Lung (tissue), 12 donors: Measurements from ENCODE around the gene ACER3. TPM values are rescaled to one million over a fixed set of nuclear protein-coding genes. Genes with fewer than 3 reads are reported as not detected.
"Not testable (repeated sequence)": the region's sequence is repeated elsewhere in the genome, so short reads cannot be mapped to it uniquely, and the experiment has no call there.

Source experiments
- ATAC-seq: fragments of 200-7000 bp; cut with Tn5 transposase; one replicate; pipeline ENCODE4 v1.9.1; 2020; ENCODE audit warnings: moderate number of reproducible peaks; ENCODE audit not compliant: insufficient read depth, low FRiP score
- DNase-seq, 3 donors: peaks; one replicate each; pipeline ENCODE4 v3.0.0-alpha.2; 2013 to 2017
- H3K27ac ChIP-seq, 2 donors: one replicate each; pipeline ENCODE4 v1.5.1; 2013; ENCODE audit warnings: mild to moderate bottlenecking in 2 of 2, moderate library complexity in 2 of 2, control low read depth in 1 of 2, inconsistent platforms in 1 of 2, low read depth in 1 of 2, low read length in 1 of 2
- H3K27me3 ChIP-seq, 3 donors: one replicate each; pipeline ENCODE4 v1.5.1; 2013; ENCODE audit warnings: low read length in 2 of 3; ENCODE audit not compliant: control insufficient read depth in 3 of 3, insufficient read depth in 3 of 3
- H3K36me3 ChIP-seq, 4 donors: one replicate each; pipeline ENCODE4 v1.5.1; 2013; ENCODE audit warnings: low read length in 4 of 4, mild to moderate bottlenecking in 1 of 4, moderate library complexity in 1 of 4; ENCODE audit not compliant: control insufficient read depth in 4 of 4, insufficient read depth in 4 of 4
- H3K4me1 ChIP-seq, 5 donors: one replicate each; pipeline ENCODE4 v1.5.1; 2013; ENCODE audit warnings: low read length in 5 of 5, mild to moderate bottlenecking in 2 of 5, moderate library complexity in 1 of 5; ENCODE audit not compliant: control insufficient read depth in 5 of 5, insufficient read depth in 5 of 5
- H3K4me3 ChIP-seq: one replicate; pipeline ENCODE4 v1.5.1; 2013; ENCODE audit warnings: mild to moderate bottlenecking, control low read depth, moderate library complexity
- H3K9ac ChIP-seq, 2 donors: one replicate each; pipeline ENCODE4 v1.5.1; 2013; ENCODE audit warnings: low read length in 2 of 2, control low read depth in 1 of 2; ENCODE audit not compliant: insufficient read depth in 1 of 2
- H3K9me3 ChIP-seq, 4 donors: one replicate each; pipeline ENCODE4 v1.5.1; 2013; ENCODE audit warnings: low read length in 3 of 4, mild to moderate bottlenecking in 1 of 4, moderate library complexity in 1 of 4; ENCODE audit not compliant: control insufficient read depth in 4 of 4, insufficient read depth in 3 of 4
- CTCF ChIP-seq: IDR thresholded peaks from 2 replicates; pipeline ENCODE4 v1.5.1; 2012; ENCODE audit warnings: mild to moderate bottlenecking; ENCODE audit errors: control extremely low read depth, extremely low read depth
- WGBS, 2 donors: extraction: QIAGEN DNeasy Blood & Tissue Kit; methylation state at CpG; one replicate each; pipeline ENCODE4 v1.1.7; 2013; 5-methylcytosine and 5-hydroxymethylcytosine counted together
- polyA plus RNA-seq, 2 donors: library from polyadenylated mRNA; stranded (reverse); fragments of 200-250 nt; gene quantifications; one replicate each; pipeline ENCODE4 v1.2.1, GENCODE V29; 2013
- total RNA-seq, 2 donors: library from RNA; depleted of rRNA in 1 of 2; stranded (reverse); fragments of >200 nt in 1 of 2; gene quantifications; one replicate each; pipeline ENCODE4 v1.2.1, GENCODE V29; 2014 to 2021
- donor health status: control.
- donor health status: control.
- donor health status: Bipolar disorder and iron deficiency.
- donor health status: healthy.
- donor health status: DM: yes; HTN: yes; CAD: no.

Gene ACER3
- total and polyA plus RNA-seq, 4 donors, result 7.9 to 37.0 (median 12.7) TPM

- H3K9ac ChIP-seq, result no peak overlapping the region
These were observed 40.5 kb upstream of the ACER3 start for GRCh38 chr11:76820184-76820566.

GRCh38 chr11:76821396-76821795 lies 39.3 kb upstream of the ACER3 start:
- H3K4me3 ChIP-seq, H3K36me3 ChIP-seq, H3K9ac ChIP-seq, DNase-seq, H3K27ac ChIP-seq, H3K9me3 ChIP-seq, ATAC-seq, H3K27me3 ChIP-seq: not testable (repeated sequence)
- 94 to 95% methylated on average over 25 to 29 of the region's 29 CpGs for WGBS, 2 donors
- peaks cover 0 to 10% (median 0%) of the 10 kb centered on the region in 5 donors for H3K4me1 ChIP-seq

More at GRCh38 chr11:76820184-76820566, 40.5 kb upstream of the ACER3 start:
- H3K4me1 ChIP-seq, result peaks cover 0 to 7% (median 0%) of the 10 kb centered on the region in 5 donors
- ATAC-seq (no peak), DNase-seq (no peak)
- H3K4me3 ChIP-seq, result no peak overlapping the region
- no peaks in the 10 kb centered on the region for H3K27me3 ChIP-seq
- WGBS, 2 donors, result 79 to 94% methylated on average over 1 of the region's 1 CpG
- H3K36me3 ChIP-seq, result no peaks in the 10 kb centered on the region
- TF ChIP-seq CTCF, result no peak
- peaks cover 0 to 6% (median 2%) of the 10 kb centered on the region in 4 donors for H3K9me3 ChIP-seq
- H3K27ac ChIP-seq, result peak overlapping the region in 1 of 2 donors; percentile 47

- no peak for TF ChIP-seq CTCF
- ATAC-seq, result no peak
- H3K4me1 ChIP-seq, result peaks cover 0 to 10% (median 0%) of the 10 kb centered on the region in 5 donors
- no peaks in the 10 kb centered on the region for H3K36me3 ChIP-seq
- 53 to 75% methylated on average over 1 of the region's 1 CpG for WGBS, 2 donors
- H3K27me3 ChIP-seq, result no peaks in the 10 kb centered on the region
- DNase-seq, result no peak
- H3K4me3 ChIP-seq, result no peak overlapping the region
- no peaks in the 10 kb centered on the region for H3K9me3 ChIP-seq
- no peak overlapping the region for H3K9ac ChIP-seq
- no peak overlapping the region for H3K27ac ChIP-seq
These were observed 38.3 kb upstream of the ACER3 start for GRCh38 chr11:76822406-76822805.

GRCh38 chr11:76823481-76824028 lies 37.2 kb upstream of the ACER3 start:
- H3K36me3 ChIP-seq, result no peaks in the 10 kb centered on the region
- no peaks in the 10 kb centered on the region for H3K9me3 ChIP-seq
- peak in 2 of 3 donors; percentile 54 to 66 for DNase-seq
- H3K9ac ChIP-seq, result no peak overlapping the region
- no peak overlapping the region for H3K4me3 ChIP-seq
- H3K4me1 ChIP-seq, result peaks cover 0 to 10% (median 0%) of the 10 kb centered on the region in 5 donors
- peak; percentile 62 for ATAC-seq
- TF ChIP-seq CTCF, result no peak
- no peaks in the 10 kb centered on the region for H3K27me3 ChIP-seq
- 45 to 58% methylated on average over 9 of the region's 9 CpGs for WGBS, 2 donors
- H3K27ac ChIP-seq, result peak overlapping the region; percentile 69 to 95
